PC-9 (cell line): ENCODE measurements around the gene PTX4. TPM values are rescaled to one million over a fixed set of nuclear protein-coding genes. Genes with fewer than 3 reads are reported as not detected.

ENCODE experiments used
- BruUV-seq: library from RNA; stranded (reverse); fragments of 400-500 nt; replicated peaks from 2 replicates; lab custom pipeline; 2021; lab: Mats Ljungman, UMichigan
- CTCF ChIA-PET: fragments of 300-600 bp; sonication (Branson Sonifier 250); formaldehyde crosslinking; loops from one replicate; lab custom pipeline; 2022; ENCODE audit warnings: antibody characterized with exemption; lab: Charles Lee
- POLR2A ChIA-PET: fragments of 300-600 bp; sonication (Branson Sonifier 250); formaldehyde crosslinking; loops from one replicate; lab custom pipeline; 2022; ENCODE audit warnings: antibody characterized with exemption; ENCODE audit not compliant: unreplicated experiment; lab: Charles Lee
- DNase-seq, 2 experiments: peaks; one replicate each; pipeline versions ENCODE4 v3.0.0 to v3.0.0-alpha.2; 2015 to 2022; ENCODE audit warnings: mixed read lengths in 1 of 2
- H2AFZ ChIP-seq: fragments of 200-600 bp; sonication (generic); 2 replicates; pipeline ENCODE4 v1.8.1; 2017; ENCODE audit warnings: antibody characterized with exemption
- H3F3A ChIP-seq: fragments of 200-600 bp; sonication (generic); 2 replicates; pipeline ENCODE4 v1.8.1; 2017; ENCODE audit warnings: antibody characterized with exemption, mild to moderate bottlenecking, low read depth; ENCODE audit not compliant: insufficient read depth
- H3K27ac ChIP-seq: fragments of 200-600 bp; sonication (generic); 2 replicates; pipeline ENCODE4 v1.6.1; 2016; ENCODE audit warnings: mixed run types
- H3K27me3 ChIP-seq: fragments of 200-600 bp; sonication (generic); 2 replicates; pipeline ENCODE4 v1.6.1; 2016; ENCODE audit warnings: low read depth, mixed run types; ENCODE audit not compliant: insufficient read depth
- H3K36me3 ChIP-seq: fragments of 200-600 bp; sonication (generic); 2 replicates; pipeline ENCODE4 v1.6.1; 2016; ENCODE audit warnings: low read depth, mixed run types
- H3K4me1 ChIP-seq: fragments of 200-600 bp; sonication (generic); replicated peaks from 2 replicates; pipeline ENCODE4 v1.6.1; 2016; ENCODE audit warnings: mixed run types; ENCODE audit not compliant: insufficient read depth
- H3K4me2 ChIP-seq: fragments of 200-600 bp; sonication (generic); 2 replicates; pipeline ENCODE4 v1.6.1; 2017; ENCODE audit warnings: mixed run types
- H3K4me3 ChIP-seq: fragments of 200-600 bp; sonication (generic); 2 replicates; pipeline ENCODE4 v1.6.1; 2016; ENCODE audit warnings: mixed run types
- H3K79me2 ChIP-seq: fragments of 200-600 bp; sonication (generic); 2 replicates; pipeline ENCODE4 v1.6.1; 2017; ENCODE audit warnings: low read depth, mixed run types
- H3K9me2 ChIP-seq: fragments of 200-600 bp; sonication (generic); 2 replicates; pipeline ENCODE4 v1.8.1; 2017; ENCODE audit warnings: mild to moderate bottlenecking; ENCODE audit not compliant: insufficient read depth
- H3K9me3 ChIP-seq: fragments of 200-600 bp; sonication (generic); 2 replicates; pipeline ENCODE4 v1.8.1; 2016; ENCODE audit warnings: low read depth; ENCODE audit not compliant: insufficient read depth
- H4K20me1 ChIP-seq: fragments of 200-600 bp; sonication (generic); 2 replicates; pipeline ENCODE4 v1.8.1; 2017; ENCODE audit not compliant: insufficient read depth
- EZH2 ChIP-seq: fragments of 200-600 bp; sonication (generic); IDR thresholded peaks from 2 replicates; pipeline ENCODE4 v1.8.0; 2017; ENCODE audit warnings: antibody characterized with exemption, low read depth
- intact Hi-C: fragments of 100-400 bp; cut with micrococcal nuclease; formaldehyde crosslinking; loops from one replicate; pipeline ENCODE4 v1.10.0; 2022; ENCODE audit not compliant: unreplicated experiment
- total RNA-seq: library from RNA; stranded (reverse); gene quantifications from 2 replicates; pipeline ENCODE4 v1.2.3, GENCODE V29; 2021
- TF ChIP-seq, protein P1 (sequence below): fragments of 200-600 bp; sonication (generic); conservative IDR thresholded peaks from 2 replicates; pipeline ENCODE4 v1.6.1; 2017; ENCODE audit warnings: mixed run types, antibody characterized with exemption, mild to moderate bottlenecking, moderate library complexity

Gene PTX4
- total RNA-seq, 1 experiment from 2014 or later = 0.39 TPM

DNA sequence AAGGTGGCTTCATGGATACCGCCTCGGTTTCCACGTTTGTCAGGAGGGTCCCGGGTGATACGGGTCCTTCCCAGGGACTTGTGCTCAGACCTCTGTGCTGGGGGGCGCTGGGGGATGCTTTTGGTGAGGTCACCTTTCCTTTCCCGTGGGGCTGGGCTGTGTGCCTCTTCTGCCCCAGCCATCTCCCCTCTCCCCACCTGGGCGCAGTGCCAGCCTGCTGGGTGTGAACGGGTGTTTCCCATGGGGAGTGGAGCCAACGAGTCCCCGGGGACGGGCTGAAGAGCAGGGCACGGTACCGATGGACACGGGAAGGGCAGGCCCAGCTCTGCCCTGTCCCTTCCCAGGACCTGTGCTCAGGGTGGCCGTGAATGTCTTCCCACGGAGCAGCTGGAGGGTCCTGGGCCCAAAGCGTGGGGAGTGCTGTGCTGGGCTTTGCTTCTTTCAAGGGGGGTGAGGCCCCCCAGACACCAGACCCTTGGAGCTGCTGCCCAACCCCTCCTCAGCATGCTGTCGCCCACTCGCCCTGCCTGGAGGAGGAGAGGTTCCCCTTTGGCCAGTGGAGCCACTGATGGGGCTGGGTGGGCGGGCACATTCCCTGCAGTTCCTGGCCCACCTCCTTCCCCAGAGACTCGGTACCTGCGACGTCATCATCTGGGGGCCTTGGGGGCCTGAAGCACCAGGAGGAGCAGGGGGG lies 19.9 kb upstream of the PTX4 start:
- CTCF ChIA-PET = no interaction called here
- Histone ChIP-seq H3K9me2 (no peaks in the 10 kb centered on the region), H3K36me3 (no peaks in the 10 kb centered on the region), H3K4me3 (no peak overlapping the region), H3K9me3 (no peaks in the 10 kb centered on the region), H3K4me1 (no peaks in the 10 kb centered on the region), H3K27me3 (no peaks in the 10 kb centered on the region), H3K79me2 (no peaks in the 10 kb centered on the region), H3F3A (no peaks in the 10 kb centered on the region), H4K20me1 (no peaks in the 10 kb centered on the region), H3K4me2 (no peak overlapping the region), H3K27ac (no peak overlapping the region), H2AFZ (no peak overlapping the region)
- no peak for TF ChIP-seq EZH2
- intact Hi-C loops = no loop called here
- no TSS peak for BruUV-seq
- POLR2A ChIA-PET = no interaction called here
- DNase-seq = no peak

DNA sequence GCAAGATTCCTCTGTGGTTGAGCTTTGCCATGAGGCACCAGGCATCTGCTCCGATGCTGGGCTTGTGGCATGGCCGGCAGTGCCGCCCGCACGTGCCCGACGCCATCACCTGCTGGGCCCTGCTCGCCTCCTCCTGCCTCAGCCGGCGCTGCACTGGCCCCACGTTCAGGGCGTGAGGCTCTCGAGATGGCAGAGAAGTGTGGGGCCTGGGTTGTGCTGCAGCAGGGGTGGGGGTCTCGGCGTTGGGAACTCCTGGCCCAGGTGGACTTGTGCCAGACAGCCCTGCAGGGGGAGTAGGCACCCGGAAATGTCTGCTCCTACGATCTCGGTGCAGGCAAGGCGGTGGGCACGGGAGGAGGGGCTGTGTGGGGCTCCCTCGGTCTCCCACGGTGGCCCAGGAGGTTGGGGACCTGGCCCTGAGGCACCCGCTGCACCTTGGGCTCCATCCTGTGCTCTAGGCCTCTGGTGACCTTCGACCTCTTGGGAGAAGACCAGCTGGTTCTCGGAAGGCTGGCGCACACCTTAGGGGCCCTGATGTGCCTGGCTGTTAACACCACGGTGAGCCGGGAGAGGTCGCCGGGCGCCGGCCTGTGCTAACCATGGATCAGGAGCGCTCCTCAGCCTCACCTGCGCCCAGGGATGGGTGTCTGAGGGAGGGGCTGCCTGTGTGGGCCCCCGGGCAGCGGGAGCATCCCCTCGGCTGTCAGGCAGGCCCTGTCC lies 17.9 kb upstream of the PTX4 start:
- H4K20me1 ChIP-seq = no peaks in the 10 kb centered on the region
- no peak overlapping the region for H3K4me2 ChIP-seq
- no peak overlapping the region for H2AFZ ChIP-seq
- DNase-seq = no peak
- no peak for TF ChIP-seq EZH2
- TF ChIP-seq, protein P1, sequence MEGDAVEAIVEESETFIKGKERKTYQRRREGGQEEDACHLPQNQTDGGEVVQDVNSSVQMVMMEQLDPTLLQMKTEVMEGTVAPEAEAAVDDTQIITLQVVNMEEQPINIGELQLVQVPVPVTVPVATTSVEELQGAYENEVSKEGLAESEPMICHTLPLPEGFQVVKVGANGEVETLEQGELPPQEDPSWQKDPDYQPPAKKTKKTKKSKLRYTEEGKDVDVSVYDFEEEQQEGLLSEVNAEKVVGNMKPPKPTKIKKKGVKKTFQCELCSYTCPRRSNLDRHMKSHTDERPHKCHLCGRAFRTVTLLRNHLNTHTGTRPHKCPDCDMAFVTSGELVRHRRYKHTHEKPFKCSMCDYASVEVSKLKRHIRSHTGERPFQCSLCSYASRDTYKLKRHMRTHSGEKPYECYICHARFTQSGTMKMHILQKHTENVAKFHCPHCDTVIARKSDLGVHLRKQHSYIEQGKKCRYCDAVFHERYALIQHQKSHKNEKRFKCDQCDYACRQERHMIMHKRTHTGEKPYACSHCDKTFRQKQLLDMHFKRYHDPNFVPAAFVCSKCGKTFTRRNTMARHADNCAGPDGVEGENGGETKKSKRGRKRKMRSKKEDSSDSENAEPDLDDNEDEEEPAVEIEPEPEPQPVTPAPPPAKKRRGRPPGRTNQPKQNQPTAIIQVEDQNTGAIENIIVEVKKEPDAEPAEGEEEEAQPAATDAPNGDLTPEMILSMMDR = no peak
- H3K4me3 ChIP-seq = no peak overlapping the region
- no peaks in the 10 kb centered on the region for H3K9me3 ChIP-seq
- ChIA-PET CTCF (no interaction called here), POLR2A (no interaction called here)
- H3K27ac ChIP-seq = no peak overlapping the region
- H3K4me1 ChIP-seq = no peaks in the 10 kb centered on the region
- no TSS peak for BruUV-seq
- no peaks in the 10 kb centered on the region for H3K36me3 ChIP-seq
- H3K79me2 ChIP-seq = no peaks in the 10 kb centered on the region
- intact Hi-C loops = no loop called here
- H3K9me2 ChIP-seq = no peaks in the 10 kb centered on the region
- no peaks in the 10 kb centered on the region for H3K27me3 ChIP-seq
- H3F3A ChIP-seq = no peaks in the 10 kb centered on the region

DNA sequence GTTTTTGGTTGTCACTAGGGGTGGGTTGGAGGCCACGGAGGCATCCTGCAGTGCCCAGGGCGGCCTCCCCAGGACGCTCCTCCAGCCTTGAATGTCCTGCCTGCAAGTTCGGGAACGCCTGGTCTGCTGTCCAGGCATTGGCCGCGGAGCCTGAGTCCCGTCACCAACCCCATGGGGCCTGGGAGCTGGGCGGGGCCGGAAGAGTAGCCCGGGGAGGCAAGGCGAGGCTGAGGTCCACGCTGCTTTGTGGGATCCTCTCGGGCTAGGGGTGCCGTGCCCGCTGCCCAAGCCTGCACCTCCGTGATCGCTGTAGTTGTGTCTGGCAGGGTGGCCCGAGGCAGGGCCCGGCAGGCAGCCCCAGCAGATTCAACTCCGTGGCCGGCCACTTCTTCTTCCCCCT lies 17.2 kb upstream of the PTX4 start:
- TF ChIP-seq, protein P1 = no peak
- no peak for TF ChIP-seq EZH2
- intact Hi-C loops = no loop called here
- H3K9me3 ChIP-seq = no peaks in the 10 kb centered on the region

More for the DNA sequence above, 17.2 kb upstream of the PTX4 start:
- no TSS peak for BruUV-seq
- Histone ChIP-seq H3K79me2 (no peaks in the 10 kb centered on the region), H3K4me2 (no peak overlapping the region), H3K9me2 (no peaks in the 10 kb centered on the region), H3K36me3 (no peaks in the 10 kb centered on the region), H3K27me3 (no peaks in the 10 kb centered on the region), H3F3A (no peaks in the 10 kb centered on the region), H4K20me1 (no peaks in the 10 kb centered on the region), H3K27ac (no peak overlapping the region), H2AFZ (no peak overlapping the region), H3K4me1 (no peaks in the 10 kb centered on the region), H3K4me3 (no peak overlapping the region)
- ChIA-PET POLR2A (no interaction called here), CTCF (no interaction called here)
- no peak for DNase-seq
